Calu3 (cell line): ENCODE data around the gene TENM3. TPM values are rescaled to one million over a fixed set of nuclear protein-coding genes. Genes with fewer than 3 reads are reported as not detected.

ENCODE experiments used
- BruUV-seq: library from RNA; stranded (reverse); fragments of 400-500 nt; replicated peaks from 2 replicates; lab custom pipeline; 2021; lab: Mats Ljungman, UMichigan
- CTCF ChIA-PET: fragments of 300-600 bp; sonication (Branson Sonifier 250); formaldehyde crosslinking; loops from one replicate; lab custom pipeline; 2022; ENCODE audit warnings: antibody characterized with exemption; lab: Charles Lee
- DNase-seq: peaks from one replicate; pipeline ENCODE4 v3.0.0; 2022
- H3K27ac Mint-ChIP-seq: one replicate; pipeline ENCODE4 v1.8.0; 2022; ENCODE audit warnings: mixed read lengths; ENCODE audit not compliant: unreplicated experiment
- H3K27me3 Mint-ChIP-seq: one replicate; pipeline ENCODE4 v1.8.0; 2022; ENCODE audit warnings: mixed read lengths; ENCODE audit not compliant: unreplicated experiment
- H3K36me3 Mint-ChIP-seq: one replicate; pipeline ENCODE4 v1.8.0; 2022; ENCODE audit warnings: mild to moderate bottlenecking, moderate library complexity, mixed read lengths; ENCODE audit not compliant: insufficient read depth, unreplicated experiment
- H3K4me1 Mint-ChIP-seq: one replicate; pipeline ENCODE4 v1.8.0; 2022; ENCODE audit warnings: mild to moderate bottlenecking, low read depth, mixed read lengths; ENCODE audit not compliant: unreplicated experiment
- H3K4me3 Mint-ChIP-seq: one replicate; pipeline ENCODE4 v1.8.0; 2022; ENCODE audit warnings: mild to moderate bottlenecking, low read depth, moderate library complexity, mixed read lengths; ENCODE audit not compliant: unreplicated experiment
- H3K9me3 Mint-ChIP-seq: one replicate; pipeline ENCODE4 v1.8.0; 2022; ENCODE audit warnings: low read depth, mixed read lengths; ENCODE audit not compliant: unreplicated experiment
- CTCF ChIP-seq: fragments of 200-600 bp; IDR thresholded peaks from one replicate; pipeline ENCODE4 v1.8.0; 2022; ENCODE audit warnings: antibody characterized with exemption; ENCODE audit not compliant: unreplicated experiment
- intact Hi-C: fragments of 100-400 bp; cut with micrococcal nuclease; formaldehyde crosslinking; loops from one replicate; pipeline ENCODE4 v1.10.0; 2022; ENCODE audit not compliant: unreplicated experiment
- total RNA-seq: library from RNA; stranded (reverse); gene quantifications from 2 replicates; pipeline ENCODE4 v1.2.3, GENCODE V29; 2022

TENM3 gene
- total RNA-seq, 1 experiment from 2014 or later, result 5.9 TPM

- no peak for DNase-seq
- Mint-ChIP-seq H3K9me3 (peaks cover 5% of the 10 kb centered on the region), H3K27me3 (no peaks in the 10 kb centered on the region), H3K36me3 (no peaks in the 10 kb centered on the region), H3K4me3 (no peak overlapping the region), H3K27ac (no peak overlapping the region), H3K4me1 (no peaks in the 10 kb centered on the region)
- intact Hi-C loops, result no loop called here
- no TSS peak for BruUV-seq
- CTCF ChIA-PET, result no interaction called here
- no peak for TF ChIP-seq CTCF
Observed at GRCh38 chr4:182318256-182318655, 75.1 kb downstream of the TENM3 start.

GRCh38 chr4:182320092-182320491 lies 76.9 kb downstream of the TENM3 start:
- Mint-ChIP-seq H3K27me3 (no peaks in the 10 kb centered on the region), H3K36me3 (no peaks in the 10 kb centered on the region), H3K27ac (no peak overlapping the region), H3K4me3 (no peak overlapping the region), H3K9me3 (peaks cover 3% of the 10 kb centered on the region), H3K4me1 (no peaks in the 10 kb centered on the region)
- no peak for DNase-seq
- CTCF ChIA-PET, result no interaction called here
- no TSS peak for BruUV-seq
- intact Hi-C loops, result no loop called here
- no peak for TF ChIP-seq CTCF

- CTCF ChIA-PET, result no interaction called here
- no peak overlapping the region for H3K27ac Mint-ChIP-seq
- TF ChIP-seq CTCF, result no peak
- no peak overlapping the region for H3K4me3 Mint-ChIP-seq
- H3K4me1 Mint-ChIP-seq, result no peaks in the 10 kb centered on the region
- no peaks in the 10 kb centered on the region for H3K36me3 Mint-ChIP-seq
- intact Hi-C loops, result no loop called here
- no peaks in the 10 kb centered on the region for H3K27me3 Mint-ChIP-seq
- no TSS peak for BruUV-seq
- no peak for DNase-seq
- peaks cover 2% of the 10 kb centered on the region for H3K9me3 Mint-ChIP-seq
Observed at GRCh38 chr4:182320580-182320979, 77.4 kb downstream of the TENM3 start.

DNA sequence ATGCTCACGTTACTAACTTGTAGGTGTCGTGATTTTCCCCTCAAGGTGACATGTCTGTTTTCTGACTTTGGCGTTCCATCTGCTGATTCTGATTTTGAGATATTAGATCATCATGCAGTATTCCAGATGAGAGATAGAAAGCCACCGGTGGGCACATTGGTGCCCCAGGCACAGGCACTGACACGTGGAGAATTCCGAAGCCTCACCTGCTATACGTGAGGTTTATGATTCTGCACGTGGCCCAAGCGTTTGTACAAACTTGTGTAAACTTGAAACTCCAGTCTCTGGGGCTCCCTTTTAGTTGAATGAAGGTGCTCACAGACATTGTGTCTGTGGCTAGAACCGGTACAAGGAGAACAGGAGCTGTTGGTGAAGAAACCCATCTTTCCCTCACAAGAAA lies 81.1 kb downstream of the TENM3 start:
- TF ChIP-seq CTCF, result no peak
- no peak overlapping the region for H3K27ac Mint-ChIP-seq
- H3K9me3 Mint-ChIP-seq, result no peaks in the 10 kb centered on the region
- H3K27me3 Mint-ChIP-seq, result no peaks in the 10 kb centered on the region
- intact Hi-C loops, result no loop called here
- DNase-seq, result no peak
- no peak overlapping the region for H3K4me3 Mint-ChIP-seq
- no peaks in the 10 kb centered on the region for H3K4me1 Mint-ChIP-seq
- no peaks in the 10 kb centered on the region for H3K36me3 Mint-ChIP-seq
- CTCF ChIA-PET, result no interaction called here
- BruUV-seq, result no TSS peak
